HG03159 (cell line): ENCODE measurements around the gene NKG7.
"Not testable (repeated sequence)": the region's sequence is repeated elsewhere in the genome, so short reads cannot be mapped to it uniquely, and the experiment has no call there.

Experiments
- ATAC-seq: cut with Tn5 transposase; IDR thresholded peaks from one replicate; pipeline ENCODE4 v1.9.1; 2021; ENCODE audit warnings: mild to moderate bottlenecking, moderate library complexity; ENCODE audit not compliant: unreplicated experiment

NKG7 gene

GRCh38 chr19:51372649-51373504 is at the start of gene NKG7:
Gene NKG7 (minus strand): TSS chr19:51372654. CDS start chr19:51372535, 119 bp downstream.
- no peak for ATAC-seq

GRCh38 chr19:51422053-51422448 is 49.6 kb upstream of the NKG7 start:
- ATAC-seq = no peak

- no peak for ATAC-seq
Measured at GRCh38 chr19:51421229-51422052, 49.0 kb upstream of the NKG7 start.

- not testable (repeated sequence) for ATAC-seq
Measured at GRCh38 chr19:51420511-51420910, 48.1 kb upstream of the NKG7 start.

GRCh38 chr19:51418707-51419106 is 46.3 kb upstream of the NKG7 start:
- ATAC-seq = no peak

GRCh38 chr19:51417810-51418157 is 45.3 kb upstream of the NKG7 start:
- peak; percentile 33 for ATAC-seq

- peak; percentile 55 for ATAC-seq
Measured at GRCh38 chr19:51417107-51417809, 44.8 kb upstream of the NKG7 start, which contains the start of gene SIGLEC10. Gene SIGLEC10 (minus strand): TSS chr19:51417642. CDS start chr19:51417581, 61 bp downstream.

GRCh38 chr19:51416422-51416821 is 44.0 kb upstream of the NKG7 start:
- ATAC-seq = not testable (repeated sequence)

- no peak for ATAC-seq
Measured at GRCh38 chr19:51415187-51415586, 42.7 kb upstream of the NKG7 start.

- ATAC-seq = no peak
Measured at GRCh38 chr19:51410950-51411748, 38.7 kb upstream of the NKG7 start.

- no peak for ATAC-seq
Measured at GRCh38 chr19:51407511-51408131, 35.2 kb upstream of the NKG7 start.

- no peak for ATAC-seq
Measured at GRCh38 chr19:51402117-51402516, 29.7 kb upstream of the NKG7 start.

- not testable (repeated sequence) for ATAC-seq
Measured at GRCh38 chr19:51399936-51400335, 27.5 kb upstream of the NKG7 start.

- no peak for ATAC-seq
Measured at GRCh38 chr19:51399231-51399630, 26.8 kb upstream of the NKG7 start.

GRCh38 chr19:51398096-51398704 is 25.7 kb upstream of the NKG7 start:
- no peak for ATAC-seq

- ATAC-seq = not testable (repeated sequence)
Measured at GRCh38 chr19:51397453-51397852, 25.0 kb upstream of the NKG7 start.

GRCh38 chr19:51396175-51396574 is 23.7 kb upstream of the NKG7 start:
- no peak for ATAC-seq

- ATAC-seq = peak; percentile 78
Measured at GRCh38 chr19:51394050-51394836, 21.8 kb upstream of the NKG7 start.

- ATAC-seq = no peak
Measured at GRCh38 chr19:51392701-51393100, 20.2 kb upstream of the NKG7 start.
